ENCODE data around the gene TMEM43.
A peak's percentile ranks its signal among the peaks of the same experiment; 100 is the strongest.

Gene TMEM43

GRCh38 chr3:14138109-14138877 is 13.4 kb downstream of the TMEM43 start:
- TF ChIP-seq, protein P1, sequence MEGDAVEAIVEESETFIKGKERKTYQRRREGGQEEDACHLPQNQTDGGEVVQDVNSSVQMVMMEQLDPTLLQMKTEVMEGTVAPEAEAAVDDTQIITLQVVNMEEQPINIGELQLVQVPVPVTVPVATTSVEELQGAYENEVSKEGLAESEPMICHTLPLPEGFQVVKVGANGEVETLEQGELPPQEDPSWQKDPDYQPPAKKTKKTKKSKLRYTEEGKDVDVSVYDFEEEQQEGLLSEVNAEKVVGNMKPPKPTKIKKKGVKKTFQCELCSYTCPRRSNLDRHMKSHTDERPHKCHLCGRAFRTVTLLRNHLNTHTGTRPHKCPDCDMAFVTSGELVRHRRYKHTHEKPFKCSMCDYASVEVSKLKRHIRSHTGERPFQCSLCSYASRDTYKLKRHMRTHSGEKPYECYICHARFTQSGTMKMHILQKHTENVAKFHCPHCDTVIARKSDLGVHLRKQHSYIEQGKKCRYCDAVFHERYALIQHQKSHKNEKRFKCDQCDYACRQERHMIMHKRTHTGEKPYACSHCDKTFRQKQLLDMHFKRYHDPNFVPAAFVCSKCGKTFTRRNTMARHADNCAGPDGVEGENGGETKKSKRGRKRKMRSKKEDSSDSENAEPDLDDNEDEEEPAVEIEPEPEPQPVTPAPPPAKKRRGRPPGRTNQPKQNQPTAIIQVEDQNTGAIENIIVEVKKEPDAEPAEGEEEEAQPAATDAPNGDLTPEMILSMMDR (conservative IDR thresholded peaks at IDR 0.05; ENCODE audit: control insufficient read depth, insufficient read depth, low read depth, low read length) = no peak
- DNase-seq (ENCODE audit: low read depth) = no peak
- no peak overlapping the region for H3K4me3 ChIP-seq (ENCODE audit: control insufficient read depth, low read depth, low read length)

DNA sequence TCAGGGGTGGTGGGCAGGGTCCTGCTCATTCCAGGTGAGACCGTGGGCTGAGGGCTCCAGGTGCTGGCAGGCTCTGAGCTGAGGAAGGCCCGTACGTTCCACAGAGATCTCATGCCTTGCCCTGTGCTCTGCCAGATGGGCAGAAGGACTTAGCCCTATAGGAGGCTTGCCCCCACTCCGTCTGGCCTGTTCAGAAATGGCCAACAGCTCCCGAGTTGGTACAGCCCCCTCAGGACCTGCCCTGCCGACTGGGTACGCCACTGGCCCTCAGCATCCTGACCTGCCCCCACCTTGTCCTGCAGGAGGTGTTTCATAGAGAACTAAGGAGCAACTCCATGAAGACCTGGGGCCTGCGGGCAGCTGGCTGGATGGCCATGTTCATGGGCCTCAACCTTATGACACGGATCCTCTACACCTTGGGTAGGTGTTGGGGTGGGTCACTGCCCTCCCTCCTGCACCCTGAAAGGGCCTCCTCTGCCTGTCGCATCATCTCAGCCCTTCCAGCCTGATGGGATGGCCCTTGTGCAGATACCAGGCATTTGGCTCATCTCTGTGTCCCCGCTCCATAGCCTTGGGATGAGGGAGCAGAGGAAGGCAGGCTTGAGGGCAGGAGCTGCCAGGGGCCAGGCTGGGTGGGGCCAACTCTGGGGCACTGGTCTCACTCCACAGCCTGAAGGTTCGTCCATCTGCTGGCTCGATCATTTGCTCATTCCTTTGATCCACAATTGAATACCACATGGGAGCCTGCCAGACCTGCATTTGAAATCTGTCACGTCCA is 14.2 kb downstream of the TMEM43 start:
- no peak overlapping the region for H3K4me3 ChIP-seq (ENCODE audit: control insufficient read depth, low read depth, low read length)
- DNase-seq (ENCODE audit: low read depth) = no peak
- TF ChIP-seq, protein P1 (conservative IDR thresholded peaks at IDR 0.05; ENCODE audit: control insufficient read depth, insufficient read depth, low read depth, low read length) = no peak

- no peak overlapping the region for H3K4me3 ChIP-seq (ENCODE audit: control insufficient read depth, low read depth, low read length)
- TF ChIP-seq, protein P1 (conservative IDR thresholded peaks at IDR 0.05; ENCODE audit: control insufficient read depth, insufficient read depth, low read depth, low read length) = no peak
- no peak for DNase-seq (ENCODE audit: low read depth)
These were observed 14.9 kb downstream of the TMEM43 start for GRCh38 chr3:14139771-14140170.

GRCh38 chr3:14140668-14141067 is 15.8 kb downstream of the TMEM43 start:
- H3K4me3 ChIP-seq (ENCODE audit: control insufficient read depth, low read depth, low read length) = no peak overlapping the region
- no peak for DNase-seq (ENCODE audit: low read depth)
- TF ChIP-seq, protein P1 (conservative IDR thresholded peaks at IDR 0.05; ENCODE audit: control insufficient read depth, insufficient read depth, low read depth, low read length) = no peak

- TF ChIP-seq, protein P1 (conservative IDR thresholded peaks at IDR 0.05; ENCODE audit: control insufficient read depth, insufficient read depth, low read depth, low read length) = no peak
These were observed 16.3 kb downstream of the TMEM43 start for GRCh38 chr3:14141144-14141543.

GRCh38 chr3:14141602-14142341 is 16.9 kb downstream of the TMEM43 start:
- no peak for DNase-seq (ENCODE audit: low read depth)
- no peak overlapping the region for H3K4me3 ChIP-seq (ENCODE audit: control insufficient read depth, low read depth, low read length)
- TF ChIP-seq, protein P1 (conservative IDR thresholded peaks at IDR 0.05; ENCODE audit: control insufficient read depth, insufficient read depth, low read depth, low read length) = no peak

More at GRCh38 chr3:14141144-14141543, 16.3 kb downstream of the TMEM43 start:
- no peak overlapping the region for H3K4me3 ChIP-seq (ENCODE audit: control insufficient read depth, low read depth, low read length)
- peak; percentile 31 for DNase-seq (ENCODE audit: low read depth)

Measured in fibroblast of mammary gland (primary cell).